HepG2 (cell line): ENCODE results near the gene BCAS3.
"Not testable (repeated sequence)": the region's sequence is repeated elsewhere in the genome, so short reads cannot be mapped to it uniquely, and the experiment has no call there.

Source experiments
- ATF7-NPFF ChIP-seq: sonication (generic); formaldehyde crosslinking; IDR thresholded peaks from 2 replicates; pipeline ENCODE4 v1.8.1; 2023; ENCODE audit warnings: mild to moderate bottlenecking, low read depth, missing genetic modification reagents, moderate library complexity
- CTCF ChIP-seq: sonication (generic); formaldehyde crosslinking; IDR thresholded peaks from 2 replicates; pipeline ENCODE4 v1.5.0; 2020; ENCODE audit warnings: mild to moderate bottlenecking, missing genetic modification reagents, moderate library complexity
- ELF4 ChIP-seq: sonication (generic); formaldehyde crosslinking; IDR thresholded peaks from 2 replicates; pipeline ENCODE4 v1.5.0; 2020; ENCODE audit warnings: missing genetic modification reagents, mild to moderate bottlenecking, moderate library complexity, borderline replicate concordance
- EP300 ChIP-seq, 3 experiments: sonication (generic) in 1 of 3; formaldehyde crosslinking in 1 of 3; IDR thresholded peaks; 2 replicates each; pipeline versions ENCODE4 v1.5.1 to v1.6.1; 2011 to 2020; ENCODE audit warnings: low read depth in 2 of 3, low read length in 2 of 3, borderline replicate concordance in 1 of 3, improper control_type of control experiment in 1 of 3, mild to moderate bottlenecking in 1 of 3, missing genetic modification reagents in 1 of 3, moderate library complexity in 1 of 3
- IKZF1 ChIP-seq: fragments of 450-650 bp; IDR thresholded peaks from 2 replicates; pipeline ENCODE4 v1.7.1; 2016
- MXI1 ChIP-seq: IDR thresholded peaks from 3 replicates; pipeline ENCODE4 v1.6.1; 2012; ENCODE audit warnings: low read depth, low read length, inconsistent platforms, borderline replicate concordance
- NCOA1 ChIP-seq: sonication (generic); formaldehyde crosslinking; IDR thresholded peaks from 2 replicates; pipeline ENCODE4 v1.9.0; 2021; ENCODE audit warnings: missing genetic modification reagents
- POLR2A ChIP-seq, 2 experiments: IDR thresholded peaks; 2 replicates each; pipeline ENCODE4 v1.6.1; 2011; ENCODE audit warnings: low read depth in 2 of 2, low read length in 2 of 2, mild to moderate bottlenecking in 1 of 2, moderate library complexity in 1 of 2; ENCODE audit not compliant: insufficient read depth in 1 of 2
- POLR2AphosphoS5 ChIP-seq: IDR thresholded peaks from 2 replicates; pipeline ENCODE4 v1.6.1; 2012; ENCODE audit warnings: low read depth, low read length
- REPIN1 ChIP-seq: sonication (generic); formaldehyde crosslinking; IDR thresholded peaks from 2 replicates; pipeline ENCODE4 v1.8.0; 2022; ENCODE audit warnings: missing genetic modification reagents, low read depth, mild to moderate bottlenecking, borderline replicate concordance
- SP1 ChIP-seq, 2 experiments: fragments of 450-650 bp in 1 of 2; sonication (generic) in 1 of 2; formaldehyde crosslinking in 1 of 2; IDR thresholded peaks; 2 replicates each; pipeline versions ENCODE4 v1.4.0 to v1.6.1; 2016 to 2020; ENCODE audit warnings: missing genetic modification reagents in 1 of 2
- ZNF564 ChIP-seq: sonication (generic); formaldehyde crosslinking; IDR thresholded peaks from 2 replicates; pipeline ENCODE4 v1.8.1; 2023; ENCODE audit warnings: mild to moderate bottlenecking, missing genetic modification reagents

- TF ChIP-seq REPIN1 (CRISPR knock-in tag); ELF4 (CRISPR knock-in tag); SP1 (IDR thresholded peaks at IDR 0.05); SP1 (CRISPR knock-in tag; IDR thresholded peaks at IDR 0.05); MXI1; ZNF564 (CRISPR knock-in tag); ATF7-NPFF; POLR2AphosphoS5; CTCF (CRISPR knock-in tag); POLR2A (IDR thresholded peaks at IDR 0.05; ENCODE audit: insufficient read depth in 1 of 2, low read depth in 2 of 2, low read length in 2 of 2); NCOA1 (CRISPR knock-in tag); IKZF1; EP300 (IDR thresholded peaks at IDR 0.05; ENCODE audit: low read depth in 2 of 2, low read length in 2 of 2); EP300 (CRISPR knock-in tag; IDR thresholded peaks at IDR 0.05; ENCODE audit: borderline replicate concordance): not testable (repeated sequence)
These were observed 328.3 kb downstream of the BCAS3 start for GRCh38 chr17:61005958-61006357.
